Femur (tissue), 1 donor: ENCODE results near the gene PTPN6.

Experiments used
- DNase-seq: peaks from one replicate; pipeline ENCODE4 v3.0.0-alpha.2; 2017

Gene PTPN6

DNA sequence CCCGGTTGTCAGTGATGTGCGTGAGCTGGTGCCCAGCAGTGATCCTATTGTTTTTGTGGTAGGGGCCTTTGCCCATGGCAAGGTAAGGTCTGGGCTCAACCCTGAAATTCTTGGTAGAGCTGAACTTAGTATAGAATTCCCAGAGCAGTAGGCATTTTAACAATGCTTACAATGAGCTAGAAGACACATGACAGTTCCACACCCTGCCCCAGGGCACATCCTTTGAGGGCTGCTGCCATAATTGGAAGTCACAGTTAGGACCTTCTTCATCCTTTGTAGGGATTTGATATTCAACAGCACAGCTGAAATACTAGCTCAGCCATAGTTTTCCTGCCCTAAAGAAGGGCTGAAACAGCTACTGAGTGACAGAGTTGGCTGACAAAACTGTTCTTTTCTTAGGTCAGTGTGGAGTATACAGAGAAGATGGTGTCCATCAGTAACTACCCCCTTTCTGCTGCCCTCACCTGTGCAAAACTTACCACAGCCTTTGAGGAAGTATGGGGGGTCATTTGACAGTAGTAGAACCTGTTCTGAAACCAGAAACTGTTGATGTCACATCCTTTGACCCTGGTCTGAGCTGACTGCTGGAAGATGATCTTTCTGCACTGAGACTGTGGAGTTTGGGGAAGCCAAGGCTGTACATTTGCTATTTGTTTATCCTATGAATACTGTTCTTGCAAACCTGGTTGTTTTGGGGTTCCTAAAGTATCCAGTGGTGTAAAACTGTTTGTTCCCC lies 24.3 kb downstream of the PTPN6 start:
- DNase-seq = no peak

DNA sequence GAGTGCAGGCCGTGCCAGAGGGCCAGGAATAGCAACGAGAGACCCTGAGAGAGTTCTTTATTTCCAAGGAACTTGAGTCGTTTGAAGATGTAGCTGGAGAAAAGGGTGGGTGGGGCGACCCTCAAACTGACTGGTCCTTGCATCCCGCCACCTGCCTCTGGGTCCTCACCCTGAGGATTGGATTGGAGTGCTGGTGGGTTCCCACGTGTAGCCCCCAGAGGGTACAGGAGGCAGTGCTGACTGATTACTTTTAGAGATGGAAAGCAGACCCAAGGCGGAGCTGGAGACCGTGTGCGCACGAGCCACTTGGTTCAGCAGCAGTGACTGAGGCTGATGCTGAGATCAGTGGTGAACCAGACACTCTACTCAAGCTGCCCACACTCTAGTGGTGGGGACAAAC lies 26.5 kb downstream of the PTPN6 start:
- DNase-seq = no peak

DNA sequence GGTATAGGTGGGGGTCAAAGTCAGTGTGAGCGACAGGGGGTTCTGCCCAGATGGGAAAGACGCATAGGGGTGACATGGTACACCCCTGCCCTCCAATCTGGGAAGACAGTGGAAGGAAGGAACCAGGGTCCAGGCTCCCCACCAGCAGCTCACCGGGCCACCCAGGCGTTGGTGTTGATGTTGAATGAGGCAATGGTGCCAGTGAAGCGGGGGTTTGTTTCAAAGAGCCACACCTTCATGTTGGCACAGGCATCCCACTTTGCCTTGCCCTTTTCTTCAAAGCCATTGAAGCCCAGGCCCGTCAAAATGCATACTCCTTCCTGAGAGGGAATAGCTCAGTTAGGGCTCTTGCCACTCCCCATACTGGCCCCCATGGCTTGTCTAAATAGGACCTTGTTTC lies 27.0 kb downstream of the PTPN6 start:
- no peak for DNase-seq

DNA sequence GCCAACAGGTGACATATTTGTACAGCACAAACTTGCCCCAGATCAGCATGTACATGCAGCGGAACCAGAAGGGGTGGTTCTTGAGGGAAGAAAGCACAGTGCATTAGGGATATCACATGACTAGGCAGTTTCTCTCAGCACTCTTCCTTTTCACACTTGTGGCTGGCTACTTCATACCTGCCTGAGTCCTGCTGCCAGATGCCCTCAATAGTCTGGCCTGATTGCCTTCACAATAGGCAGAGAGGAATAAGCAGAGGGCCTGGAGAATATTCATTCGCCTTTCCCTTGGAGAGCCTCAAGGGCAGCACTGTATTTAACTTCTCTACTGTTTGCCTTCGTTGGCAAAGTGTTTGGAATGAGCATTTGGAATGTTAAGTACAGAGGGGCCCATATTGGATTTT lies 27.5 kb downstream of the PTPN6 start:
- DNase-seq = no peak

DNA sequence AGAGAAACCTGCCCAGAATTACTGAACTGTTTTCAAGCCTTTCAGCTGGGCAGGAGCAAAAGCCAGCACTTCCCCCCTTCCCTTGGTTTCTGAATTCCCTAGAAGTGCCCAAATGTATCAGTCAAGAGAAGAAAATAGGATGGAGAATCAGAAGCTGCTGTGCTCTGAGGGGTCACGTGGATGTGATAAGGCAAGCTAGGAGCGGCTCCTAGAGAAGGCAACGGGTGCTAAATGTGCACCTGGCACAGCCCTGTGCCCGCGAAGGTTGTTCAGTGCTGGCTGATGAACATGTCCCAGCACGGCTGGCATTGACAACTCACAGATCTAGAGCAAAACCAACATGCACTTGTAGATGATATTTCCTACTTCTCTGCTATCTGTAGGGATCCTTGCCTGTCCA lies 27.9 kb downstream of the PTPN6 start:
- no peak for DNase-seq

DNA sequence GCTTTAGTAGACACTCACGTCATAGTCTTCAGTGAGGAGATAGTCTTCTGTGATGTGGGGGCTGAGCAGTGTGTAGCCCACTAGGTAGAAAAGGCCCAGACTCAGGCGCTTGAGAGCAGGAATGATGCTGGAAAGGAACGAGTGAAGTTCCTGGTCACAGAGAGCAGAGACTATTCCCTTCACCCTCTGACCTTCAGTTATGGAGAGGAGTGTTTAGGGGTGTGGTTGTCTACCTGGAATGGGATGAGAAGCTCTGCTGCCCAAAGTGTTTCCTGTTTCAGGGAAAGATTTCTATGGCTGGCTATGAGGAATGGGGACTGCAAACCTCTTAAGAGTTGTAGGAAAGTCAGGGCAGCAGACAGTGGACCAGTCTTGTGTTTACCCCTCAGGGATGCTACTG lies 28.3 kb downstream of the PTPN6 start:
- no peak for DNase-seq

DNA sequence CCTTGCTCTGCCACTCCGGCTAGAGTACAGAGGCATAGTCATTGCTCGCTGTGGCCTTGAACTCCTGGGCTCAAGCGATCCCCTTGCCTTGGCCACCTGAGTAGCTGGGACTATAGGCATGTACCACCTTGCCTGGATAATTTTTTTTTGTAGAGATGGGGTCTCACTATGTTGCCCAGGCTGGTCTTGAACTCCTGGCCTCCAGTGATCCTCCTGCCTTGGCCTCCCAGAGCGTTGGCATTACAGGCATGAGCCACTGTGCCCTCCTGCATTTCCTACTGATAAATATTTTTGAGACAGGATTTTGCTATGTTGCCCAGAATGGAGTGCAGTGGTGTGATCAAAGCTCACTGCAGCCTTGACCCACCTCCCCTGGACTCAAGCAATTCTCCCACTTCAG lies 28.9 kb downstream of the PTPN6 start:
- no peak for DNase-seq

DNA sequence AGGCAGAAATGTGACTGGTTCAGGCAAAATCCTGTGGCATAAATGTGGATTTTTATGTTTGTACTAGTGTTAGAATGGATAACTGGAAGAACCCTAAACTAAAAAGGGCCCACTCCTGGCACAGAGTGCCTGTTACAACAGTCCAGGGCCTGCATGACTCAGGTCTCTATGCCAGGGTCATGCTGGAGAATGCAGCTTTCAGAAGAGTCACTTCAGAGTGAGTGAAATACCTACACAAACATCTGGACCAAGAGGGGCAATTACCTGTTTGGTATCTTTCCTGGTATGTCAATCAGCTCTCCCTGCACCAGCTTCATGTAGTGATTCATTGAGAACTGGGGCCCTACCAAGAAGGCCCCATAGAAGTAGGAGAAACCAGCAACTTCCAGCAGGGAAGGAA lies 29.6 kb downstream of the PTPN6 start:
- DNase-seq = no peak

DNA sequence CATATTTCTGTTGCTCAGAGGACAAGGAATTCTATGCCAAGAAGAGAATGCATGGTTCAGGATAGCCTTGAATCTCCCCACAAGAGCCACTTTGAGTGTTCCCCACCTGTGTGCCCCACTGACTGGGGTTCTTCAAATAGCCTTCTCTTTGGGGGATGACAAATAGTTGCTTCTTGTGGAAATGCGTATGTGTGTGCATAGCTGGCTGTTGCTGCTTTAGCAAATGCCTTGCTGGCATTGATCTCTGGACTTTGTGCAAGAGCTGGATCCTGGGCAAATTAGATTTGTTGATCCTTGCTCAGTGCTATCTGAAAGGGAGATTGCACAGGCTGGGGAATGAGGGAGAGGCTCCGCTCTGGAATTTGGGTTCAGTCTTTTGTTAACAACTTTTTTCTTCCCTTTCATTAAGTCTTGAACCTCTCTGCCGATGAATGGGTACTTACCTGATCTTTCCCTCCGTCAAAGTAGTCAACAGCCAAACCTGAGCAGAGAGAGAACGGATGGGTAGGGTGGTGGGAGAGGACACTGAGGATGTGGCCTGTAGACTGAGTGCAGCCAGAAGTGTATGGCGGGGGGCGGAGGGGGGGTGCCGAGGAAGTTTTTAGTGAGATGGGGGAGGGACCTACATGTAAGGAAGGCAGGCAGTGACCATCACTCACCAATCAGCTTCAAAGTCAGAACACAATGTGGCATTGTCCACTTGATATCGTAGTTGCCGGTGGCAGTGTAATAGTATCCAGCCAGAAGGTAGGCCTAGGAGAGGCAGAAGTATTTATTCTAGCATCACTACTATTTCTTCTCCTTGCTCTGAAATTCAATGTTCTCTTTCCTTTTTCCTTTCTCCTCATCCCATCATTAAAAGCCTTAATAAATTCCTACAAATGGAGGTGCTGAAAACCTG lies 30.2 kb downstream of the PTPN6 start:
- DNase-seq = no peak

DNA sequence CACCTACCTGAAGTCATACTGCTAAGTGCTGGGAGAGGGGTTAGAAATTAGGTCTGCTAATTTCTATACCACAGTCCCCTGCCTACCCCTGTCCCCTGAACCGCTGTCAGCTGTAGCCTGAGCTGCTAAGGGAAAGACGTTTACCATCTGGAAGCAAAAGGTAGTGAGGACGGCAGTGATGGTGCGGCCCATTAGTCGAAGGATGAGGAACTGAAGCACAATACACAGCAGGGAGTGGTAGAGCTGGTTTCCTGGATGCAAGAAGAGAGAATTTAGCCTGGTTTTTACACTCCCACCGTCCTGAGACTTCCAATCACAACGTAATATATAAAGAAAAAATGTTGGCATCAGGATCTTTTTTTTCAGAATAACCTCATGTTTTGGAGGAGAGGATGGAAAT lies 31.4 kb downstream of the PTPN6 start:
- DNase-seq = no peak

DNA sequence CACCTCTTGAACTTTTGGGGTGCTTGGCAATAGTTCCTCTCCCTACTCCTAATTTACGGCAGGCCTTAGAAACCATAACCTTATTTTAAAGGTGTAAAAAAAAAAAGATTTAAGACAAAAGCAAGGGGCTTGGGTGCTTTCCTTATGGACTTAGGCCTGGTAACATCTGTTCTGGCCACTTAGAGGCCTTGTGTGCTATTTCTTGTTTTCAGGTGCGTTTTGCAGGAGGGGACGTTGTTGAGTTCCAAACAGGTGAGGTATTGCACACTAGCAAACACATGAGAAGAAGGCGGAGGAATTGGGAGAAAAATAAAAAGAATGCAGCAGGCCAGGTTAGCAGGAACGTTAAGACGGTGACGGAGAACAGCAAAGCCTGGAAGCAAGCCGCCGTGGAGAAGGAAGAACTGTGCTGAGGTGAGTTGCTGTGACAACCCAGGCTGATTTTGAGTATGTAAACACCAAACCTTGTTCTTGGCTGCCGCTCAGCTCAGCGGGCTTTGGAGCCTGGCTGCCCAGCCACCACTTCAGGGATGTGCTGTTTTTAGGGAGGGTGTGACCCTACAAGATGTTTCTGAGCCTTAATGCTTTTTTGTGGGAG lies 36.9 kb downstream of the PTPN6 start:
- DNase-seq = peak; percentile 48

DNA sequence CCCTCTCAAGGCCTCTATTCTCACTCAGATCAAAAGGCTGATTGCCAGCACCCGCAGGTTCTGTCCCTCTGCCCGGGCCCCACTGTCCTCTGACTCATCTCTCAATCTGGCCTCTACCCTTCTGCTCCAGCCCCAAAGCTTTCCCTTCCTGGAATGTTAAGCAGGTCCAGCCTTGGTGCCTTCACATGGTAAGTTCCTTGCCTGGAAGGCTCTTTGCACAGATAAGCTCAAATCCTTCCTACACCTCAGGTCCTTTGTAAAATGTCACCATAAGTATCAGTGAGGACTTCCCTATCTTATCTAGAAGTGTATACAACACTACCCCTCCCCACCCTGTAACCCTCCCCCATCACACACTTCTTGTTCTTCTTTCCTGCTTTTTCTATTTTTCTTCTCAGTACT lies 44.9 kb downstream of the PTPN6 start:
- DNase-seq = no peak

DNA sequence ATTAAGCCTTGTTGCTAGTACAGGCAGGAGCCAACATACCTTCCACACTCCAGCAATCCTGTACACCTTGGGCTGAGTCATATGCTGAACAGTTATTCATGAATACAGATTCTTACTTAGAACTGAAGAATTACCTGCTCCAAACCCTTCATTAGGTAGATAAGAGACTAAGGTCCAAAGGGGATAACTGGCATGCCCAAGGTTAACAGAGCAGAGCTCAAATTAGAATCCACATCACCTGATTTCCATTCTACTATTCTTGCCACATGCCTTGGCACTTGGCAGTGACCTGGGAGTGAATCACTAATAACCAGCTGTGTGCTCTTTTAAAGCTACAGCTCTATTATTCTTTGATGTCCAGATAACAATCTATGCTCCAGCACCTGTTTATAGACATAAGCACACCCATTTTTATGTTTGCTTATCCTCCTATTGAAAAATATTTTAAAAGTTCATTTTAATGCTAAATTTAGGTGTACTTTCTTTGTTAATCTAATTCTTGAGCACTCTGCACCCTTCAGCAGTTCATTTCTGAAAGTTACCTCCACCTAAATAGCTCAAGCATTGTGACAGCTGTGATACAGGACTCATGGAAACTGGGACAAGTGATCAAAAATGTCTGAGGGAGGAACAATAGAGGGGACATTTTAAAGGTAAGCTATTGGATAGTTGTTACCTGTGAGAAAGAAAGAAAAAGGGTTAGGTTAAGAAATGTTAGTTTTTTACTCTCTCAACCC lies 47.7 kb downstream of the PTPN6 start:
- no peak for DNase-seq

DNA sequence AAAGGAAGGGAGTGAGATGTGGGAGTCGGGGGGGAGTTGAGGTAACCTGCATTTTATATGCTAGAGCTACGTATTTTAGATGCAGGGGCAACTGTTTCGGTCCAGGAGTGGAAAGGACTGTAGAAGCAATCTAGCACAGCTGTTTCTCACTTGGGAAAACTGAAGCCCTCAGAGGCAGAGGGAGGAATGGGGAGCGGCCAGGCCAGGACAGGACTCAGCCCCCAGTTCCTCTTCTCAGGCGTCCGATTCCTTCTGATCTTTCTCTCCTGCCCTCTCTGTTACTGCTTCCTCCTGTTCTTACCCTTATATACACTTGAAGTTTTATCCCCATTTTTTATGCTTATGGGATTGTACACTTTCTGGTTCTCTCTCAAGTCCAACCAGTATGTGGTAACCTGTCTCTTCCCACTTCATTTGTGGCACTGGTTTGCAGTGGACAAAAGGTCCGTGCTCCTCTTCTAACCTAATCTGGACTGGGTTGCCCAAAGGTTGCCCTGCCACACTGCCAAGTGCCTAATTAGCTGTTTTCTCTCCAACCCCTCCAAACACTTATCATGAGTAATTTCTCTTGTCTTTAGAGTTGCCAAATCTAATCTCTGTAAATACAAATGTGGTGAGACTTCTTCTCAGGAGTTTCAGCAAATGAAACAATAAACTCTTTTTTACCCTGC lies 50.9 kb downstream of the PTPN6 start:
- DNase-seq = no peak

DNA sequence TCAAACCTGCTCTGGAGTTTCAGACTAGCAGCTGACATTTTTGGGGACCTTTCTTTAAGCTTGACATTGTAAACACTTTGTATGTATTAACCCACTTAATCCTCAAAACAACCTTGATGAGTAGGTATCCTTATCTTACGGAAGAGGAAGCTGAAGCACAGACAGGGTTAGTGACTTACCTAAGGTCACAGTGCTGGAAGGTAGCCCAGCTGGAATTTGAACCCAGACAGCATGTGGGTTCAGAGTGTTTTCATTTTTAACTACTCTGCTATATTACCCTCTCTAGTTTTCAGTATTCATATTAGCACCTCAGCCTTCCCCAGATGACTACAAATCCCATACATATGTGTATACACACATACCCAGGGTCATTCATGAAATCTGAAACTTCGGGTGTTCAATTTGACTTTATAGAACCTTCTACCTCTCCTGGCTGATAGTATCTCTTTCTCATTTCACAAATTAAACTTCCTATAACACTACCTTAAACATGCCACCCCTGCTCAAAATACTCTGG lies 53.2 kb downstream of the PTPN6 start:
- DNase-seq = no peak

DNA sequence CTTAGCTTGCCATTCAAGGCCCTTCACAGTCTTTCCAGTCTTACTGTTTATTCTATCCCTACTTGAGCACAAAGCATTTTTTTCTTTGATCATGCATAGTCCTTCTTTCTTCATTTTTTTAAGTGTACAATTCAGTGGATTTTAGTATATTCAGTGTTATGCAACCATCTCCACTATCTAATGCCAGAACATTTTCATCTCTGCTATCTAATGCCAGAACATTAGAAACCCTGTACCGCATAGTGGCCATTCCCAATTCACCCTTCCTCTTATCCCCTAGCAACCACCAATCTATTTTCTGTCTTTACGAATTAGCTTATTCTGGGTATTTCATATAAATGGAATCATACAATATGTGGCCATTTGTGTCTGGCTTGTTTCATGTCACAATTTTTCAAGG lies 53.7 kb downstream of the PTPN6 start:
- DNase-seq = no peak

DNA sequence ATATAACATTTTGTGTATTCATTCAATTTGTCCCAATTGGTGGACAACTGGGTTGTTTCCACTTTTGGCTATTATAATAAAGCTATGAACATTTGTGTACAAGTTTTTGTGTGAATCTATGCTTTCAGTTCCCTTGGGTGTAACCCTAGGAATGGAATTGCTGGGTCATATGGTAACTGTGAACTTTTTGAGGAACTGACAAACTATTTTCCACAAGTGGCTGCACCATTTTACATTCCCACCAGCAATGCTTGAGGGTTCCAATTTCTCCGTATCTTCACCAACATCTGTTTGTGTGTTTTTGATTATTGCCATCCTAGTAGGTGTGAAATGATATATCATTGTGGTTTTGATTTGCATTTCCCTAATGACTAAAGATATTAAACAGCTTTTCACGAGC lies 54.2 kb downstream of the PTPN6 start:
- no peak for DNase-seq

DNA sequence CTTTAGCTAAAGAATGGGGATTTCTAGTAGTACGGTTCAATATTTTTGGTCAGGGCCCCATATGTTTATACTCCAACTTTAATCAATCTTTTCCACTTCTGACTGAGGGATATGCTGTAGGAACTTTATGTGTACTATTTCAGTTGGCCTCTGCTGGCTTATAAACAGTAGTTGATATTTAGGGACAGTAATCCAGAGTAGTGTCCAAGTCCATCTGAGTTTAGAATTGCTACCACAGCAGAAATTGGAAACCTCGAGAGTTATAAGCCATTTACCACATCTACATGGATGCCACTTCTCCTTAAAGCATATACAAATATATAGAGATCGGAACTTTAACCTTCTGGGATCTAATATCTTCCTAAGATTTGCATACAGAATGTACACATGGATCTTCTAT lies 55.5 kb downstream of the PTPN6 start:
- no peak for DNase-seq

DNA sequence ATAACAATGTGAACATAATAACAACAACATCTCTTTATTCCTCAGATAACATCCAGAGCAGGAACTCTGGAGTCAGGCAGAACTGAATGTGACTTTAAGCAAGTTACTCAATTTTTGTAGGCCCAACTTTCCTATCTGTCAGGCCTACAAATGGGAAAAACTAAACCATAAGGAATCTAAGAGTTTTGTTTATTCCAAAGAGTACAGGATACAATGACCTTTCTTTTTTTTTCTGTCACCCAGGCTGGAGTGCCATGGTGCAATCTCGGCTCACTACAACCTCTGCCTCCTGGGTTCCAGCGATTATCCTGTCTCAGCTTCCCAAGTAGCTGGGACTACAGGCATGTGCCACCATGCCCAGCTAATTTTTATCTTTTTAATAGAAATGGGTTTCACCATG lies 57.7 kb downstream of the PTPN6 start:
- DNase-seq = no peak

DNA sequence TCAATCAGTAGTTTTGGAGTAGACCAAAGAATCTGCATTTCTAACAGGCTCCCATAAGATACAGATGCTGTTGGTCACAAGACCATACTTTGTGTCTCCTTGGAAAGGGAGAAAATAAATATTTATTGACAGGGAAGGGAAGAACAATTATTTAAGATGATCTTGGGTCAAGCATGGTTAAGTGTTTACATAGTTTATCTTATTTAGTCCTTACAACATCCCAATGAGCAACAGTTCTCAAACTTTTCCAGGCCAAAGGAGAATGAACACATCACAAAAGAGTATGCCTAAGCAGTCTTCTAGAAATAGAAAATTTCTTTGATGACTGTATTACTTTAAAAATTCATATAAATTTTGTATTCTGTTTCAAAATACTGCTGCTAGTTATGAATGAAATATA lies 58.4 kb downstream of the PTPN6 start:
- DNase-seq = no peak
